ENCODE measurements around the gene PRKCD. TPM values are rescaled to one million over a fixed set of nuclear protein-coding genes. Genes with fewer than 3 reads are reported as not detected.

PRKCD gene
- total and polyA plus RNA-seq, 2 experiments from 2014 or later, result 12.3 to 23.6 TPM

DNA sequence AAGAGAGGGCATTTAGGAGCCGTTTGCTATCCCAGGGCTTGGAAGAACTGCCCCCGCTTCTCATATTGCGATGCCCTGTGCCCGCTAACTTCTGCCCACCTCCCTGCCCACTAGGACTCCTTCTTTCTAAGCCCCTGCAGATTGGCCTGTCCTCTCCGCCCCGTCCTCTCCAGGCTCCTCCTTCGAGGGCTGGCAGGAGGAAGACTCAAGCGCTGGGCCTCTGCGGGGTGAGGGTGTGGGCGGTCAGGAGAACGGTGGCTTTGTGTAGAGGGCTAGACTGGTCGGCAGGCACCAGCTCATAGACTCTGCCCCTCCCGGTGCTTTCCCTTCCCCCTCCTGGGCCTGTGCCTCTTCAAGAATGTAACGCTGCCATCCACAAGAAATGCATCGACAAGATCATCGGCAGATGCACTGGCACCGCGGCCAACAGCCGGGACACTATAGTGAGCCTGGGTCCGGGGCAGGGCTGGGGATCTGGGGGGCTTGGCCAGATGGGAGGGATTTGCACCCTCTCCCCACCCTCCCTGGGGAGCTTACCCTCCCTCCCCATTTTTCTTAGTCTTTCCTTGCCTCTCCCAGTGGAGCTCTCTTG, 21.9 kb downstream of the PRKCD start:
- H3K4me3 ChIP-seq, result no peak overlapping the region
- H3K4me1 ChIP-seq (ENCODE audit: insufficient read depth), result no peaks in the 10 kb centered on the region
- no peaks in the 10 kb centered on the region for H3K79me2 ChIP-seq
- 88% methylated on average over 20 of the region's 20 CpGs for WGBS (ENCODE audit: low lambda C conversion rate, missing lambda C conversion rate)
- no peak for TF ChIP-seq EZH2 (IDR thresholded peaks at IDR 0.05; ENCODE audit: borderline replicate concordance)
- TF ChIP-seq, protein P1, sequence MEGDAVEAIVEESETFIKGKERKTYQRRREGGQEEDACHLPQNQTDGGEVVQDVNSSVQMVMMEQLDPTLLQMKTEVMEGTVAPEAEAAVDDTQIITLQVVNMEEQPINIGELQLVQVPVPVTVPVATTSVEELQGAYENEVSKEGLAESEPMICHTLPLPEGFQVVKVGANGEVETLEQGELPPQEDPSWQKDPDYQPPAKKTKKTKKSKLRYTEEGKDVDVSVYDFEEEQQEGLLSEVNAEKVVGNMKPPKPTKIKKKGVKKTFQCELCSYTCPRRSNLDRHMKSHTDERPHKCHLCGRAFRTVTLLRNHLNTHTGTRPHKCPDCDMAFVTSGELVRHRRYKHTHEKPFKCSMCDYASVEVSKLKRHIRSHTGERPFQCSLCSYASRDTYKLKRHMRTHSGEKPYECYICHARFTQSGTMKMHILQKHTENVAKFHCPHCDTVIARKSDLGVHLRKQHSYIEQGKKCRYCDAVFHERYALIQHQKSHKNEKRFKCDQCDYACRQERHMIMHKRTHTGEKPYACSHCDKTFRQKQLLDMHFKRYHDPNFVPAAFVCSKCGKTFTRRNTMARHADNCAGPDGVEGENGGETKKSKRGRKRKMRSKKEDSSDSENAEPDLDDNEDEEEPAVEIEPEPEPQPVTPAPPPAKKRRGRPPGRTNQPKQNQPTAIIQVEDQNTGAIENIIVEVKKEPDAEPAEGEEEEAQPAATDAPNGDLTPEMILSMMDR (IDR thresholded peaks at IDR 0.05; ENCODE audit: poor library complexity), result no peak
- no peak for TF ChIP-seq EZH2phosphoT487 (IDR thresholded peaks at IDR 0.05; ENCODE audit: low read depth, severe bottlenecking, unreplicated experiment)
- H3K27me3 ChIP-seq, result no peaks in the 10 kb centered on the region
- H3K9me2 ChIP-seq (replicated peaks; ENCODE audit: insufficient read depth), result no peaks in the 10 kb centered on the region
- H4K20me1 ChIP-seq (ENCODE audit: insufficient read depth, poor library complexity, severe bottlenecking), result no peaks in the 10 kb centered on the region
- H3K27ac ChIP-seq, result no peak overlapping the region
- no peak overlapping the region for H3K4me2 ChIP-seq
- DNase-seq (ENCODE audit: low spot score), result no peak
- no peaks in the 10 kb centered on the region for H3K36me3 ChIP-seq (replicated peaks; ENCODE audit: insufficient read depth, low read depth)
- no peaks in the 10 kb centered on the region for H3K9me3 ChIP-seq (ENCODE audit: low read depth)
- H2AFZ ChIP-seq, result no peak overlapping the region

DNA sequence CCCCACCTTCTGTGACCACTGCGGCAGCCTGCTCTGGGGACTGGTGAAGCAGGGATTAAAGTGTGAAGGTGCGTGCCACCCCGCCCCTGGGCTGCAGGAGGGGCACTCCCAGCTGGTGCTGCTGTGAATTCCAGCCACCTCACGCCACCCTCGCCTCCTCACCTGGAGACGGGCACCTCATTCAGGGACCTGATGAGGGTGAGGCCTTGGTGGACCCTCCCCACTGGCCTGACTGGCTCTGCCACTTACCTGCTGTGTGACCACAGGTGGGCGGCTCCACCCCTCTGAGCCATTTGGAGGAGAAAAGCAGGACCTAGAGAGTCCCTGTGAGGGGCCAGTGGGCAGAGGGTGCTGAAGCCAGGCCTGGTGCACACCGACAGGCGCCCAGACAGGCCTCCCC, 22.5 kb downstream of the PRKCD start:
- no peaks in the 10 kb centered on the region for H4K20me1 ChIP-seq (ENCODE audit: insufficient read depth, poor library complexity, severe bottlenecking)
- no peaks in the 10 kb centered on the region for H3K27me3 ChIP-seq
- H3K4me2 ChIP-seq, result no peak overlapping the region
- no peaks in the 10 kb centered on the region for H3K9me3 ChIP-seq (ENCODE audit: low read depth)
- no peaks in the 10 kb centered on the region for H3K9me2 ChIP-seq (replicated peaks; ENCODE audit: insufficient read depth)
- no peak overlapping the region for H3K4me3 ChIP-seq
- H3K36me3 ChIP-seq (replicated peaks; ENCODE audit: insufficient read depth, low read depth), result no peaks in the 10 kb centered on the region
- no peak for DNase-seq (ENCODE audit: low spot score)
- no peaks in the 10 kb centered on the region for H3K79me2 ChIP-seq
- H3K4me1 ChIP-seq (ENCODE audit: insufficient read depth), result no peaks in the 10 kb centered on the region
- WGBS (ENCODE audit: low lambda C conversion rate, missing lambda C conversion rate), result 96% methylated on average over 9 of the region's 9 CpGs
- no peak overlapping the region for H2AFZ ChIP-seq
- no peak overlapping the region for H3K27ac ChIP-seq
- TF ChIP-seq, protein P1 (IDR thresholded peaks at IDR 0.05; ENCODE audit: poor library complexity), result no peak
- TF ChIP-seq EZH2 (IDR thresholded peaks at IDR 0.05; ENCODE audit: borderline replicate concordance) (no peak), EZH2phosphoT487 (IDR thresholded peaks at IDR 0.05; ENCODE audit: low read depth, severe bottlenecking, unreplicated experiment) (no peak)

DNA sequence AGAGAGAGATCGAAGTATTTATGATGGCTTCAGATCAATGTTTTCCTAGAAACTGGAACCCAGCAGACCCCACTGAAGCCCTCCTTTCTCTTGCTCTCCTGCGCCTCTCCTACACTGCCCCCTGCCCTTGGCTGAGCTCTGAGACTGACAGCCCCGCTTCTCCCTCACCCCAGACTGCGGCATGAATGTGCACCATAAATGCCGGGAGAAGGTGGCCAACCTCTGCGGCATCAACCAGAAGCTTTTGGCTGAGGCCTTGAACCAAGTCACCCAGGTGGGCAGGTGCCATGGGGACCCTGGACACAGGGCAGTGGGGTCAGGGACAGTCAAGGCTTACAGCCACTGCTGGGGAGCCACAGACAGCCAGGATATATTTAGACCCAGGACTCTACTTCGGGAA, 23.7 kb downstream of the PRKCD start:
- no peaks in the 10 kb centered on the region for H4K20me1 ChIP-seq (ENCODE audit: insufficient read depth, poor library complexity, severe bottlenecking)
- no peak overlapping the region for H3K4me2 ChIP-seq
- H3K27me3 ChIP-seq, result no peaks in the 10 kb centered on the region
- H3K4me1 ChIP-seq (ENCODE audit: insufficient read depth), result no peaks in the 10 kb centered on the region
- H3K9me3 ChIP-seq (ENCODE audit: low read depth), result no peaks in the 10 kb centered on the region
- DNase-seq (ENCODE audit: low spot score), result no peak
- H2AFZ ChIP-seq, result no peak overlapping the region
- no peak overlapping the region for H3K27ac ChIP-seq
- H3K79me2 ChIP-seq, result no peaks in the 10 kb centered on the region
- 94% methylated on average over 7 of the region's 7 CpGs for WGBS (ENCODE audit: low lambda C conversion rate, missing lambda C conversion rate)
- H3K4me3 ChIP-seq, result no peak overlapping the region
- no peaks in the 10 kb centered on the region for H3K9me2 ChIP-seq (replicated peaks; ENCODE audit: insufficient read depth)
- no peaks in the 10 kb centered on the region for H3K36me3 ChIP-seq (replicated peaks; ENCODE audit: insufficient read depth, low read depth)
- TF ChIP-seq EZH2 (IDR thresholded peaks at IDR 0.05; ENCODE audit: borderline replicate concordance), result no peak

DNA sequence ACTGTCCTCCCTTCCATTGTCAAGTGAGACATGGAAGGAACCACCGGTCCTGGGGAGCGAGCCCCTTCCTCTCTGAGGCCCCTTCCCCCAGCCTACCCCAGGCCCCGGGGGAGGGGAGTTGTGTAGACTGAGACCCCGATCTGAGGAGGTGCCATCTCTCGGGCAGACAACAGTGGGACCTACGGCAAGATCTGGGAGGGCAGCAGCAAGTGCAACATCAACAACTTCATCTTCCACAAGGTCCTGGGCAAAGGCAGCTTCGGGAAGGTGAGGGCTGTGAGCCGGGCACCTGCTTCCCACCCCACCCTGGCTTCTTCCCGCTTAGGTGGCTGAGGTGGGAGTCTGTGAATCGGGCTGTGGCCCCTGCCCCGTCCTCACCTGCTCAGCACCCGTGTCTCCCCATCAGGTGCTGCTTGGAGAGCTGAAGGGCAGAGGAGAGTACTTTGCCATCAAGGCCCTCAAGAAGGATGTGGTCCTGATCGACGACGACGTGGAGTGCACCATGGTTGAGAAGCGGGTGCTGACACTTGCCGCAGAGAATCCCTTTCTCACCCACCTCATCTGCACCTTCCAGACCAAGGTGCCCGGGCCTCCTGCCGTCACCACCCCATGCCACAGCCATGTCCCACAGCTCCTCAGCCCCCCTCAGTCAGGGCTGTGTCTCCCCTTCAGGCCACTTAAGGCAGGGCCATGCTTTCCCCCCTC, 24.9 kb downstream of the PRKCD start:
- Histone ChIP-seq H3K9me3 (ENCODE audit: low read depth) (no peaks in the 10 kb centered on the region), H3K27me3 (no peaks in the 10 kb centered on the region), H4K20me1 (ENCODE audit: insufficient read depth, poor library complexity, severe bottlenecking) (no peaks in the 10 kb centered on the region), H3K4me2 (no peak overlapping the region), H3K9me2 (replicated peaks; ENCODE audit: insufficient read depth) (no peaks in the 10 kb centered on the region), H3K27ac (no peak overlapping the region), H3K4me3 (no peak overlapping the region), H3K36me3 (replicated peaks; ENCODE audit: insufficient read depth, low read depth) (no peaks in the 10 kb centered on the region), H3K4me1 (ENCODE audit: insufficient read depth) (no peaks in the 10 kb centered on the region), H3K79me2 (no peaks in the 10 kb centered on the region), H2AFZ (no peak overlapping the region)
- DNase-seq (ENCODE audit: low spot score), result no peak
- WGBS (ENCODE audit: low lambda C conversion rate, missing lambda C conversion rate), result 98% methylated on average over 19 of the region's 20 CpGs
- TF ChIP-seq, protein P1 (IDR thresholded peaks at IDR 0.05; ENCODE audit: poor library complexity), result no peak
- TF ChIP-seq EZH2phosphoT487 (IDR thresholded peaks at IDR 0.05; ENCODE audit: low read depth, severe bottlenecking, unreplicated experiment) (no peak), EZH2 (IDR thresholded peaks at IDR 0.05; ENCODE audit: borderline replicate concordance) (no peak)
